NB4 (cell line): ENCODE results near the gene PLEK2.

ENCODE experiments used
- MYC ChIP-seq: IDR thresholded peaks from 2 replicates; pipeline ENCODE4 v1.6.1; 2011; ENCODE audit warnings: low read depth, low read length
- TF ChIP-seq, protein P1 (sequence below): IDR thresholded peaks from one replicate; pipeline ENCODE4 v1.5.1; 2012; ENCODE audit warnings: low read depth, low read length
- TF ChIP-seq, protein P2 (sequence below): IDR thresholded peaks from 2 replicates; pipeline ENCODE4 v1.6.1; 2011; ENCODE audit warnings: low read depth, low read length

DNA sequence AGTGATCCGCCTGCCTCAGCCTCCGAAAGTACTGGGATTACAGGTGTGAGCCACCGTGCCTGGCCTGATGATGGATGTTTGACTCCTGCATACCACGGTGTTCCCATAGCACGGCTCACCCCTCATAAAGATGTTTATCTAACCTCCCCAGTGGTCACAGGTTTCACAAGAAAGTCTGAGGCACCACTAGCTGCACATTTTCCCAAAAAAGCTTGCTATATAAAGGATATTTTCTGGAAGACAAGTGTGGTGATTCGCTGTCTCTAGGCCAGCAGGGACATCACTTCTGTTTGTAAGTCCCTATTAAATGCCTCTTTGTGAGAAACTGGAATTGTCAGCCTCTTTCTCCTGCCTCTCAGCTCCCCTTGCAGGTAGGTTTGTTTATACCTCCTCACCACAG, 18.3 kb downstream of the PLEK2 start:
- TF ChIP-seq, protein P1, sequence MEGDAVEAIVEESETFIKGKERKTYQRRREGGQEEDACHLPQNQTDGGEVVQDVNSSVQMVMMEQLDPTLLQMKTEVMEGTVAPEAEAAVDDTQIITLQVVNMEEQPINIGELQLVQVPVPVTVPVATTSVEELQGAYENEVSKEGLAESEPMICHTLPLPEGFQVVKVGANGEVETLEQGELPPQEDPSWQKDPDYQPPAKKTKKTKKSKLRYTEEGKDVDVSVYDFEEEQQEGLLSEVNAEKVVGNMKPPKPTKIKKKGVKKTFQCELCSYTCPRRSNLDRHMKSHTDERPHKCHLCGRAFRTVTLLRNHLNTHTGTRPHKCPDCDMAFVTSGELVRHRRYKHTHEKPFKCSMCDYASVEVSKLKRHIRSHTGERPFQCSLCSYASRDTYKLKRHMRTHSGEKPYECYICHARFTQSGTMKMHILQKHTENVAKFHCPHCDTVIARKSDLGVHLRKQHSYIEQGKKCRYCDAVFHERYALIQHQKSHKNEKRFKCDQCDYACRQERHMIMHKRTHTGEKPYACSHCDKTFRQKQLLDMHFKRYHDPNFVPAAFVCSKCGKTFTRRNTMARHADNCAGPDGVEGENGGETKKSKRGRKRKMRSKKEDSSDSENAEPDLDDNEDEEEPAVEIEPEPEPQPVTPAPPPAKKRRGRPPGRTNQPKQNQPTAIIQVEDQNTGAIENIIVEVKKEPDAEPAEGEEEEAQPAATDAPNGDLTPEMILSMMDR, result no peak
- TF ChIP-seq MYC, result no peak
- TF ChIP-seq, protein P2, sequence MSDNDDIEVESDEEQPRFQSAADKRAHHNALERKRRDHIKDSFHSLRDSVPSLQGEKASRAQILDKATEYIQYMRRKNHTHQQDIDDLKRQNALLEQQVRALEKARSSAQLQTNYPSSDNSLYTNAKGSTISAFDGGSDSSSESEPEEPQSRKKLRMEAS, result no peak
